ENCODE data around the gene RNF157. TPM values are rescaled to one million over a fixed set of nuclear protein-coding genes. Genes with fewer than 3 reads are reported as not detected.

The RNF157 gene
- polyA plus RNA-seq, 2 of the 4 experiments (the other 2 are of a cell fraction): 7.2 to 8.5 TPM

- TF ChIP-seq REST (IDR thresholded peaks at IDR 0.05) (no peak), TFCP2L1 (CRISPR knock-in tag; IDR thresholded peaks at IDR 0.05) (no peak)
These were observed 117.1 kb downstream of the RNF157 start (continued) for GRCh38 chr17:76123191-76123499.

GRCh38 chr17:76122431-76123190, 117.7 kb downstream of the RNF157 start:
- DNase-seq (ENCODE audit: low read depth in 1 of 2, low spot score in 1 of 2): no peak
- peak overlapping the region in 1 of 2 experiments; percentile 90; a peak in 4 of 6 replicates for H3K27ac ChIP-seq
- WGBS (ENCODE audit: missing lambda C conversion rate): 93% methylated on average over 22 of the region's 24 CpGs
- no peaks in the 10 kb centered on the region for H3K9me3 ChIP-seq
- no peak for FAIRE-seq
- no peak for TF ChIP-seq SREBF2 (IDR thresholded peaks at IDR 0.05)
- TF ChIP-seq FOSB (CRISPR knock-in tag; IDR thresholded peaks at IDR 0.05): no peak
- no peak for TF ChIP-seq GATA3 (IDR thresholded peaks at IDR 0.05; ENCODE audit: borderline replicate concordance)
- no peak for TF ChIP-seq PBX3 (IDR thresholded peaks at IDR 0.05)
- no peak for TF ChIP-seq MAZ (IDR thresholded peaks at IDR 0.05; ENCODE audit: borderline replicate concordance, low read depth, low read length)
- TF ChIP-seq CTCF (IDR thresholded peaks at IDR 0.05): no peak
- TF ChIP-seq ZSCAN20 (CRISPR knock-in tag; IDR thresholded peaks at IDR 0.05): no peak
- no peak for TF ChIP-seq BCL3 (IDR thresholded peaks at IDR 0.05)
- no peak for TF ChIP-seq HES2 (IDR thresholded peaks at IDR 0.05)
- TF ChIP-seq E2F6 (IDR thresholded peaks at IDR 0.05; ENCODE audit: borderline replicate concordance, low read depth): no peak
- no peak for TF ChIP-seq SMC3 (IDR thresholded peaks at IDR 0.05)
- TF ChIP-seq CHD2 (IDR thresholded peaks at IDR 0.05; ENCODE audit: low read length, partially characterized antibody): no peak
- TF ChIP-seq POLR2AphosphoS2 (conservative IDR thresholded peaks at IDR 0.05; ENCODE audit: low read length): no peak
- no peak for TF ChIP-seq NPAS2 (CRISPR knock-in tag; IDR thresholded peaks at IDR 0.05; ENCODE audit: borderline replicate concordance)
- TF ChIP-seq REST (IDR thresholded peaks at IDR 0.05): no peak
- no peak for TF ChIP-seq USF2 (IDR thresholded peaks at IDR 0.05)
- no peak for TF ChIP-seq RAD21 (conservative IDR thresholded peaks at IDR 0.05 in 1 of 2, IDR thresholded peaks at IDR 0.05 in 1 of 2)
- TF ChIP-seq ZFP36 (IDR thresholded peaks at IDR 0.05; ENCODE audit: borderline replicate concordance, partially characterized antibody): no peak
- no peak for TF ChIP-seq HMGXB4 (CRISPR knock-in tag; IDR thresholded peaks at IDR 0.05; ENCODE audit: borderline replicate concordance)
- no peak overlapping the region for H3K4me3 ChIP-seq
- H3K4me2 ChIP-seq: no peak overlapping the region
- ChIA-PET POLR2A (no interaction called here), CTCF (interaction anchor here (0.5 to 38.7 kb wide), 19 partner anchors 11 to 275 kb away, joined by 3 to 755 read pairs (median 6); partner anchors contain the start of genes EXOC7 and FOXJ1)
- peaks cover 5% of the 10 kb centered on the region for H3K4me1 ChIP-seq
- ATAC-seq: no peak
